HTERT RPE-1 (cell line): ENCODE data around the gene MXI1.

Experiments
- in situ Hi-C: fragments of 300-500 bp; cut with MboI; formaldehyde crosslinking; loops from 4 replicates; pipeline ENCODE4 v1.14.3; 2020; ENCODE audit warnings: low sequenced_read_pairs

Gene MXI1

GRCh38 chr10:110215286-110216170 lies 8.1 kb downstream of the MXI1 start:
- in situ Hi-C loops: no loop called here

- in situ Hi-C loops: no loop called here
These were observed 8.8 kb downstream of the MXI1 start for GRCh38 chr10:110216240-110216639.

GRCh38 chr10:110216942-110217661 lies 9.7 kb downstream of the MXI1 start:
- in situ Hi-C loops: no loop called here

- in situ Hi-C loops: no loop called here
These were observed 10.2 kb downstream of the MXI1 start for GRCh38 chr10:110217662-110218008.

- in situ Hi-C loops: no loop called here
These were observed 11.2 kb downstream of the MXI1 start for GRCh38 chr10:110218632-110219031.

- in situ Hi-C loops: no loop called here
These were observed 12.5 kb downstream of the MXI1 start for GRCh38 chr10:110219884-110220283.

GRCh38 chr10:110220398-110220797 lies 13.0 kb downstream of the MXI1 start:
- in situ Hi-C loops: no loop called here

GRCh38 chr10:110221044-110221720 lies 13.8 kb downstream of the MXI1 start:
- in situ Hi-C loops: no loop called here

- in situ Hi-C loops: no loop called here
These were observed 14.4 kb downstream of the MXI1 start for GRCh38 chr10:110221721-110222261.

- in situ Hi-C loops: no loop called here
These were observed 15.4 kb downstream of the MXI1 start for GRCh38 chr10:110222641-110223297.

- in situ Hi-C loops: no loop called here
These were observed 16.0 kb downstream of the MXI1 start for GRCh38 chr10:110223298-110223925.

- in situ Hi-C loops: no loop called here
These were observed 17.6 kb downstream of the MXI1 start for GRCh38 chr10:110224992-110225391.

GRCh38 chr10:110225441-110225755 lies 18.0 kb downstream of the MXI1 start:
- in situ Hi-C loops: no loop called here

- in situ Hi-C loops: no loop called here
These were observed 18.5 kb downstream of the MXI1 start for GRCh38 chr10:110225756-110226542.

GRCh38 chr10:110226543-110226925 lies 19.1 kb downstream of the MXI1 start:
- in situ Hi-C loops: no loop called here

- in situ Hi-C loops: no loop called here
These were observed 19.7 kb downstream of the MXI1 start for GRCh38 chr10:110226926-110227641.

- in situ Hi-C loops: no loop called here
These were observed 20.7 kb downstream of the MXI1 start for GRCh38 chr10:110228066-110228465.

GRCh38 chr10:110229155-110229554 lies 21.8 kb downstream of the MXI1 start:
- in situ Hi-C loops: no loop called here

GRCh38 chr10:110233846-110234245 lies 26.4 kb downstream of the MXI1 start:
- in situ Hi-C loops: no loop called here
